ENCODE results near the gene SAMD5.

The SAMD5 gene

GRCh38 chr6:147582991-147583390 lies 74.5 kb downstream of the SAMD5 start:
- no peak overlapping the region for H3K27ac ChIP-seq
- no peak for TF ChIP-seq CTCF (conservative IDR thresholded peaks at IDR 0.05)

GRCh38 chr6:147585256-147585655 lies 76.8 kb downstream of the SAMD5 start:
- H3K27ac ChIP-seq, result peak overlapping the region; percentile 36; the same call in 1 of the 2 replicates
- no peak for TF ChIP-seq CTCF (conservative IDR thresholded peaks at IDR 0.05)

- peak overlapping the region; percentile 36; the same call in 1 of the 2 replicates for H3K27ac ChIP-seq
- TF ChIP-seq CTCF (conservative IDR thresholded peaks at IDR 0.05), result no peak
These were observed 77.6 kb downstream of the SAMD5 start for GRCh38 chr6:147586044-147586443.

GRCh38 chr6:147587907-147588306 lies 79.4 kb downstream of the SAMD5 start:
- no peak overlapping the region for H3K27ac ChIP-seq

GRCh38 chr6:147588469-147588868 lies 80.0 kb downstream of the SAMD5 start:
- no peak for TF ChIP-seq CTCF (conservative IDR thresholded peaks at IDR 0.05)
- no peak overlapping the region for H3K27ac ChIP-seq

More at GRCh38 chr6:147587907-147588306, 79.4 kb downstream of the SAMD5 start:
- TF ChIP-seq CTCF (conservative IDR thresholded peaks at IDR 0.05), result no peak

GRCh38 chr6:147589739-147590250 lies 81.3 kb downstream of the SAMD5 start:
- no peak for TF ChIP-seq CTCF (conservative IDR thresholded peaks at IDR 0.05)
- no peak overlapping the region for H3K27ac ChIP-seq

- no peak overlapping the region for H3K27ac ChIP-seq
These were observed 87.5 kb downstream of the SAMD5 start for GRCh38 chr6:147595961-147596360.

More at GRCh38 chr6:147595961-147596360, 87.5 kb downstream of the SAMD5 start:
- no peak for TF ChIP-seq CTCF (conservative IDR thresholded peaks at IDR 0.05)

Measured in VCaP (cell line).